Measurements from ENCODE around the gene GGT1. TPM values are rescaled to one million over a fixed set of nuclear protein-coding genes. Genes with fewer than 3 reads are reported as not detected.
"Not testable (repeated sequence)": the region's sequence is repeated elsewhere in the genome, so short reads cannot be mapped to it uniquely, and the experiment has no call there.

GGT1 gene
- polyA plus RNA-seq, 4 donors = 47.3 to 61.6 (median 53.0) TPM

DNA sequence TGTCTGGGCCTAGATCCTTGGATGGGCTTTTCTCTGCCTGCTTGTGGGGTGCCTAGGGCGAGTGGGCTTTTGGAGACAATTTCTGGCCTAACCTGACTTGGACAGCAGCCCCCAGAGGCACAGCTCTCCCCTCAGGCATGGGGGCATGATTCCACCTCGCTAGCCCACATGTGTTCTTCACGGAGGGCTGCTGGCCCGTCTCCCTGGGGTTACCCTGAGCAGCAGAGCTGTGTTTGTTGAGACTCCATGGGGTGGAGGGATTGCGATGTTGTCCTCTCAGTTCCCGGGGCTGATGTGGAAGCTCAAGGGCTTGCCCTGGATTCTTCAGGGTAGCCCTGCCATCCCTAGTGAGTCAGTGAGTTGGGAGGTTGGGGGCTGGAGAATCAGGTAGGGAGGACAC, 7.8 kb upstream of the GGT1 start:
- no peak for DNase-seq (ENCODE audit: low read depth in 4 of 4, low spot score in 3 of 4)

DNA sequence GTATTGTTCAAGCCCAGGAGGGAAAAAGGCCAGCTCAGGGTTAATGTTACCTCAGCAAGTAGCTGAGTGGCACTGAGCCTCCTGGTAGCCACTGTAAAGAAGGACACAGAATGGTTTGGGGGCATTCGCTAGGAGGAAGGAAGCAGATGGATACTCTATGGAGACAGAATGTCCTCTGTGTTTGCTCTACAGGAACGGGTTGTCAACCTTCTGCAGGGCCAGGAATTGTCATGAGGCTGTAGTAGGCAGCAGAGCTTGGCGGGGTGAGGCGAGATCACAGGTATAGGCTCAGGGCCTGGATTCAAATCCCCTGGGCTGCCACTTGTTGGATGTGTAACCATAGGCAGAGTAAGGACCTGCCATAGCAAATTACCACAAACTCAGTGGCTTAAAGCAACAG, 7.1 kb upstream of the GGT1 start:
- DNase-seq (ENCODE audit: low read depth in 4 of 4, low spot score in 3 of 4) = no peak

DNA sequence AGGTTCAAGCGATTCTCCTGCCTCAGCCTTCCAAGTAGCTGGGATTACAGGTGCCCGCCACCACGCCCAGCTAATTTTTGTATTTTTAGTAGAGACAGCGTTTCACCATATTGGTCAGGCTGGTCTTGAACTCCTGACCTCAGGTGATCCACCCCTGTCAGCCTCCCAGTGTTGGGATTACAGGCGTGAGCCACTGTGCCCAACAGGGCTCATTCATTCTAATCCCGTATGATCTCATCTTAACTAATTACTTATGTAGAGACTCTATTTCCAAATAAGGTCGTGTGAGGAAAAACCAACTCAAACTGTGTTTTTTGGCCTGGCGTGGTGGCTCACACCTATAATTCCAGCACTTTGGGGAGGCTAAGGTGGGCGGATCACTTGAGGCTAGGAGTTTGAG, 5.9 kb upstream of the GGT1 start:
- not testable (repeated sequence) for DNase-seq (ENCODE audit: low read depth in 4 of 4, low spot score in 3 of 4)

DNA sequence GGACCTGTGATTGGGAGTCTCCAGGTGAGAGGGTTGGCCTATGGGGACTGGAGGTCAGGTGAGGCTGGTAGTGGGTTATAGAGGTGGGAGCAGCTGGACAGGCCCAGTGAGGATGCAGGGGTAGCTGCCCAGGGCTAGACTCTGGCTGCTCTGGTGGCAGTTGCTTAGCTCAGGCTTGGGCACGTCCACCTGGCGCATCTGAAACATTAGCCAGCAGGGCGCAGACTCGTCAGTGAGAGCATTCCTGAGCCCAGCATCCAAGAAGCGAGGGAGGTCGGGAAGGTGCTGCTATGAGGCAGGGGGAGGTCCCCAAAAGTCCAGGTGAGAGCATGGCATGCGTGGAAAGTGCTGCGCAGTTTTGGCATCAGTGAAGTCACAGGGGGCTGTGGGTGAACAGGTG, 3.5 kb upstream of the GGT1 start:
- DNase-seq (ENCODE audit: low read depth in 4 of 4, low spot score in 3 of 4) = no peak

DNA sequence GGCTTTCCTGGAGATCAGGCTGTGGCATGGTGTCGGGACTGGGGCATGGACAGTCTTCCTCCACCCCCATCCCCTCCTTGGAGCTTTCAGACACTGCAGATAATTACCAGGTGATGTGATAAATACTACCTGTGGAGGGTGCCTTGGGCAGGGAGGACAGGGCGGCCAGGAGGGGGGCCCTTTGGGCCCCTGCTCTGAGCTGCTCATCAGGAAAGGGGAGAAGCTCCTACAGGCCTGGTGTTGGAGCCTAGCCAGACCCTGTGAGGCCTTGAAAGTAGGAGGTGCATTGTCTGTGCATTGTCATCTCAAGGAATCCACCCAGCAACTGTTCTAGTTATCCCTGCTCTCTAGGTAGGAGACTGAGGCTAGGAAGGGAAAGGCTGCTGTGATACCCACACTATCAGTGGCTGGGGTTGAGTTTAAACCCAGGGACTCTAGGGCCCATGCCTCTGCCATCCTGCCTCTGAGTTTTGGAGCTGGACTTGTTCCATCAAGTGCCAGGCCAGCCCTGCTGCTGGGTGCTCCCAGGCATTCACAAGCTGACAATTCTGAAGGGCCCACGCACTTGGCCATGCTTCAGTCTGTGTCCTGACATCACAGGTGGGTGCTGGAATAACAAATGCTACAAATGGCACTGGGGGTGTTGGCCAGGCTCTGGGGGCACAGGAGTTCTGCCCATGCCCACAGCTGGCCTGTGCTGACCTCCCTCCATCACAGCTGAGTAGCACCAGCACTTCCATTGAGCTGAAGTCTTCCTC, 2.9 kb upstream of the GGT1 start:
- DNase-seq (ENCODE audit: low read depth in 4 of 4, low spot score in 3 of 4) = not testable (repeated sequence)

DNA sequence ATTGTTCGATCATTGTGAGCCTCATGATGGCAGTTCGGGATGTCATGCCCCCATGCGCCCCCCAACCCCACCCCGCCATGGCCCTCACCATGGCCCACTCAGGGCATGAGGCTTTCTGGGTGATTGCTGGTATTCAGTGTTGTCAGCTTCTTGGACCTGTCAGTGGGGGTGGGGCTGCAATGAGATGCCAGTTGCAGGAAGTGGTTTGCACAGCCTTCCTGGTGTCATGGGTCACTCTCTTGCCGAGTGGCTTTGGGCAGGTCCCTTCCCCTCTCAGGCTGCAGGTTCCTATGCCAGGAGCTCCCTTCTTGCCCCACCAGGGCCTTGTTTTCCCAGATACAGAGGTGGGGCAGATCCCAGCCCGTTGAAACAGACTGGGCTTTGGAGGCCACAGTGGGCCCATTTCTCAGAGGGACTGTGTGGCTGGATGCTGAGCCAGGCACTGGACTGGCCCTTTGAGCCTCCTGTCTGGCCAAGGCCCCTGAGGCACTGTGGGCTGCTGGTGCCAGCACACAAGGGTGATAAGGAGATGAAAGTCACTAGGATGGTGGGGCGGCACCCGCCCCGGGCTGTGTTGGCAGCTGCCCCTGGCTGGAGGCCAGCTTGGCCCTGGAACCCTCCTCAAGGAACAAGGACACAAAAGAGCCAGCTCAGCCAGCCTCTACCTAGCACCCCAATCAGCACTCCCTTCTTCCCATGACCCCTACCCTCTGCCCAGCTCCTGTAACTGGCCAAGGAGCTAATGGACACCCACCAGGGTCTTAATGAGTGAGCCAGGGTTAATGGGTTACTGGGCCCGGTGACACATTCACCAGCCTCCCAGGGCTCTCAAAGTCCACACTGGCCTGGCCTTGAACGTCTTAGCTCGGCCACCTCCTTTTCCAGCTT, 1.5 kb upstream of the GGT1 start:
- DNase-seq (ENCODE audit: low read depth in 4 of 4, low spot score in 3 of 4) = no peak

DNA sequence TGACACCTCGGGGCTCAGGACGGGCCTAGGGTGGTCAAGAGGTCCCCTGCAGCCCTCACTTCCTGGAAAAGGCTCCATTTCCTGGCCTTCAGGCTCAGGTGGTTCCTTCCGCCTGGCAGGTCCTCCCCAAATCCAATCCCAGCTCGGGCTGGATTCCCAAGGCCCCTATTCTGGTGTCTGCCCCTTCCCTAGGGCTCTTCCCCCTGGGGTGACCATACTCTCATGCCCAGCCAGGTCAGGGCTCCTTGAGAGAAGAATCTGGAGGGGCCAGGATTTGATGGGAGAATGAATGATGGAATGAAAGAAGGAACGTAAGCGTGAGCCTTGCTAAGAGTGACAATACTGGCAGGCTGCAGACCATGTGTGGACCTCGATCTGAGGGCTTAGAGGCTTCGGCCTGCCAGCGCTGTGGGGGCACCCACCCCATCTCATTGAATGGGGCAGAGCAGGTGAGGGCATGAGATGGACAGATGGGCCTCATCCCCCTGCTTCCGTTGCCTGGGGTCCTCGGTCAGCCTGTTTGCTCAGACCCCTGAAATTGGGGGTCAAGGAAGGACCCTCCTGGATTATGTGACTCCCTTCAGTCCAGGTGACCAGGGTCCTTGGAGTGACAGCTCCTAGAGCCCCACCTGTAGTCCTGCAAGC, 766 bp upstream of the GGT1 start:
- not testable (repeated sequence) for DNase-seq (ENCODE audit: low read depth in 4 of 4, low spot score in 3 of 4)

DNA sequence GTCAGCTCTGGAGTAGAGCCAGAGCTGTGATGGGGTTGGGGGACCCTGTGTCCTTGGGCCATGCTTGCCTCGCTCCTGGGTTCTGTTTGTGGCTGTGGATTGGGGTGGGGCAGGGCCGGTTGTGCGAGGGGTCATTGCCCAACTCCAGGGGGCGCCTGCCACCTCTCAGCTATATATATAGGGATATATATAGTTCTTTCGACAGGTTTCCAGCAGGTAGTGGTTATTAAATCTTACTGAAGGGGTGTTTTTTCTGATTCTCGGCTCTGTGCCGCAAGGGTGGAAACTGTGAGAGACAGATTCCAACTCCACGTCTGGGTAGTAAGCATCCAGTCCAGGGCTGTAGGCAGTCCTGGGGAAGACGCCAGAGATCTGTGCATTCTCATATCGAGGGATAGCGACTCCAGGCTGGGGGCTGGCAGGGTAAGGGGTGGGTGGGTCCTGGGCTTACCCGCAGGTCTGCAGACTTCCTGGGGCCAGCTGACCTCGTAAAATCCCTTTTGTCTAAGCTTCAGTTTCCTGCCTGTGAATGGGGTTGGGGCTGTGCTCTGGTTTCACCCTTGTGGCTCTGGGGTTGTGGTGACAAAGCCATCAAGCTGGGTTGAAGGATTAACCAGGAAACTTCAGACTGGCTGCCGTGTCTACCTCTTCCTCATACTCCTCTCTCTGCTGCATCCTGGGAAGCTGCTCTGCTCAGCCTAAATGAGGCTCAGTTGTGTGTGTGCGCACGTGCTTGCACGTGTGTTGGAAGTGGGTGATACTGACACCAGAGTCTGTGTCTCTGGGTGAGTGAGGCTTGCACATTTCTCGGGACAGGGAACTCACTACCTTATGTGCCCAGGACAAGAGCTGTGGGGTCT, 1.0 kb downstream of the GGT1 start:
- not testable (repeated sequence) for DNase-seq (ENCODE audit: low read depth in 4 of 4, low spot score in 3 of 4)

DNA sequence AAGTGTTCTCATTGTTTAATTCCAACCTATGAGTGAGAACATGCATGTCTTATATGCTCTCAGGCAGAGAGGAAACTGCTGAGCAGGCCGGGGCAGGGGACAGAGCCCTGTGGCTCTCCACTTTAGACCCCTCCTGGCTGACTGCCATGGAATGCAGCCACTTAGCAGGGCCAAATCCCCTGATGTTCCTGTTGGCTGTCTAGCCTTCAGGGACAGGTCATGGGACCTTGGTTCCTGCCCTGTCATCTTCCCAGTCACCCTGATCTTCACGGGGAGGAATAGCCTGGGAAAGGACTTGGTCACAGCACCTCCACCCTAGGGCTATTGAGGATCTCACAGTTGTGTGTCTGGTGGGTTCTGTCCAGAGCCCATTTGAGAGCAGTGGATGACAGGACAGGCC, 3.3 kb downstream of the GGT1 start:
- DNase-seq (ENCODE audit: low read depth in 4 of 4, low spot score in 3 of 4) = not testable (repeated sequence)

DNA sequence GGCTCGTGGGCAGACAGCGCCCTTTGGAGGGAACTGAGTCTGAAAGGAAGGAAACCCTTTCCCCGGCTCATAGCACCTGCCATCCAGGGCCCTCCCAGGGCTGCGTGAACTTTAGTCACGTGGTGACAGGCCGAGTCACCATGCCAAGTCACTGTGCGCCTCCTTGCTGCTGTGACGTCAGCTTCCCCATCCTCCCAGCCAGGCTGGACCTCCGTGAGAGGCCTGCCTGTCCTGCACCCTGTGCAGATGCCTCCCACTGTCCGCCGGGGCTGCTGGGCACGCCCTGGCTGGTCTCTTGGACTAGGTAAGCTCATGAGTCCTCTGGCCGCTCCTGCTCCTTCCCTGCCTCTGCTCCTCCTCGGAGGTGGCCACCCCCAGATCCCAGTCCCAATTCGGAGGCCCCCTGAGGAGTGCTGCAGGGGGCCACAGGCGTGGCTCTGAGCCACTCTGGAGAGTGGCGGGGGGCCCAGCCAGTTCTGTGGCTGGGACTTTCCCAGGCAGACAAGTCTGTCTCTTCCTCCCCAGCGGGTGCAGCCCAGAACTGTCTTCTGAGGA, 4.5 kb downstream of the GGT1 start:
- DNase-seq (ENCODE audit: low read depth in 4 of 4, low spot score in 3 of 4) = not testable (repeated sequence)

DNA sequence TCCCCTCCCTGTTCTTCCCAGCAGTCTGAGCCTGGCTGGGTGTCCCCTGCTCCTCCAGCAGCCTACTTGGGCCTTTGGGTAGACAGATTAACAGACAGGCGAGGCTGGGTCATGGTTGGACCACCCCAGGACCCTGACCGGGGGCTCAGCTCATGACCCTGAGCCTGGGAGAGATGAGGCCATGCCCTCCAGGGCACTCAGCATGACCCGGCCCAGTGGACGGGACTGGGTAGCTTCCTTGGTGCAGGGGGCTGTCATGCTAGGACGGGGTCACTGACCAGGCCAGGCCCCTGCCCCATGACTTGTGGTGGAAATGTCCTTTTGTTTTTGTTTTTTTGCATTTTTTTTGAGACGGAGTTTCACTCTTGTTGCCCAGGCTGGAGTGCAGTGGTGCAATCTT, 5.3 kb downstream of the GGT1 start:
- DNase-seq (ENCODE audit: low read depth in 4 of 4, low spot score in 3 of 4) = not testable (repeated sequence)

DNA sequence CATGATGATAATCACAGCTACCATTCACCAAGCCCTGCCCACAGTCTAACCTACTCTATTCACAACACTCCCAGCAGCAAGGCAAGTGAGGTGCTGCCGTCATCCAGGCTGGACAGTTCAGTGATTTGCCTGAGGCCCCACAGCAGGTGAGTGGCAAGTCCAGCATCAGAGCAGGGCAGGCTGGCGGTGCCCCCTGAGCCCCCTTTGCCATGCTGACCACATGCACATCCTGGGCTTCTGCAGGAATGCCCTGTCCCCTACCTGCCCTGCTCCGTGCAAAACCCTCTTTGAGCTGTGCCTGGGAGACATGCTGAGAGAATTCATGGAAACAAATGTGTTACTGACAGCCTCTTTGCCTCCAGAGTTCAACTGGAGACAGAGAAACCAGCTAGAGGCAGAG, 6.9 kb downstream of the GGT1 start:
- DNase-seq (ENCODE audit: low read depth in 4 of 4, low spot score in 3 of 4) = not testable (repeated sequence)

DNA sequence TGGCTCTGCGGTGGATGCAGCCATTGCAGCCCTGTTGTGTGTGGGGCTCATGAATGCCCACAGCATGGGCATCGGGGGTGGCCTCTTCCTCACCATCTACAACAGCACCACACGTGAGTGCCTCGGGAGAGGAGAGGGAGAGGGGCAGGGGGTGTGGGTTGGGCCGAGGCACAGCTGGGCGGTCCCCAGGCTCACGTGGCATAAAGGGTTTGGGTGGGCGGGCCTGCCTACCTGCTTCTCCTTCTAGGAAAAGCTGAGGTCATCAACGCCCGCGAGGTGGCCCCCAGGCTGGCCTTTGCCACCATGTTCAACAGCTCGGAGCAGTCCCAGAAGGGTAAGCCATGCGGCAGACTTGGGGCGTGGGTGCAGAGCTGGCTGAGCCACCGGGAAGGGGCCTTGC, 11.8 kb downstream of the GGT1 start:
- not testable (repeated sequence) for DNase-seq (ENCODE audit: low read depth in 4 of 4, low spot score in 3 of 4)

DNA sequence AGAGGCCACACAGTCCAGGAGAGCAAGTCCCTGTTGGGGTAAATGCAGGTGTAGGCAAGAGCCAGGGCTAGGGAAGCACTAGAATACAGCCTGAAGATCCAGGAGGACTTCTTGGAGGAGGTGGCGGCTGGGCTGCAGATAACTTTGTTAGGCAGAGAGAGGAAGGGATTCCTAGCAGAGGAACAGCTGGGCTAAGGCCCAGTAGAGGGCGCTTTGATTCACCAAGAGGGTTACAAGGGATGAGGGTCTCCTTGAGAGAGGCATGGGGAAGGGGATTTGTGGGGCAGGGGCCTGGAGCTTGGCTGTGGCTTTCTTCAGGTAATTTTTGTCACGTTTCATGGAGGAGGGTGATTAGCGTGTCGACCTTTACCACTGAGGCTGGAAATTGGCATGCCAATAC, 18.3 kb downstream of the GGT1 start:
- DNase-seq (ENCODE audit: low read depth in 4 of 4, low spot score in 3 of 4) = not testable (repeated sequence)

DNA sequence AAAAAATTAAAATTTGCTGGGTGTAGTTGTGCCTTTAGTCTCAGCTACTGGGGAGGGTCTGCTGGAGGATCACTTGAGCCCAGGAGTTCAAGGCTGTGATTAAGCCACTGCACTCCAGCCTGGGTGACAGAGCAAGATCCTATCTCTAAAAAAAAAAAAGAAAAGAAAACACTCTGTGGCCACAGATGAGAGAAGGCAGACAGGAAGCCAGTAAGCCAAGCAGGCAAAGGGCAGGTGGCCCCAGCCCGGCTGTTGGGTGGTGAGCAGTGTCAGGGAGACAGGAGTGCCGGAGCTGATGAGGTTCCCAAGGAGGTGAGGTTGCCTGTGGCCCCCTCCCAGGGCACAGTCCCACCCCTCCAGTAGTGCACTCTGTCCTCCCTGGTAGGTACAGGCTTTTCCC, 19.6 kb downstream of the GGT1 start:
- DNase-seq (ENCODE audit: low read depth in 4 of 4, low spot score in 3 of 4) = not testable (repeated sequence)

DNA sequence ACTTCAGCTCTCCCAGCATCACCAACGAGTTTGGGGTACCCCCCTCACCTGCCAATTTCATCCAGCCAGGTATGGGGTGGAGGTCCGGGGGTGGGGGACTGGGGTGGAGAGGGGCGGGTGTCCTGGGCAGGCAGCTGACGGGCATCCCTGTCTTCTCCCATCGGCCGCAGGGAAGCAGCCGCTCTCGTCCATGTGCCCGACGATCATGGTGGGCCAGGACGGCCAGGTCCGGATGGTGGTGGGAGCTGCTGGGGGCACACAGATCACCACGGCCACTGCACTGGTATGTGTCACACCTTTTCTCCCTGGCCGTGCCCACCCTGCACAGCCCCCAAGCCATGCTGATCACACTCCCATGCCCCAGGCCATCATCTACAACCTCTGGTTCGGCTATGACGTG, 24.9 kb downstream of the GGT1 start:
- DNase-seq (ENCODE audit: low read depth in 4 of 4, low spot score in 3 of 4) = not testable (repeated sequence)

DNA sequence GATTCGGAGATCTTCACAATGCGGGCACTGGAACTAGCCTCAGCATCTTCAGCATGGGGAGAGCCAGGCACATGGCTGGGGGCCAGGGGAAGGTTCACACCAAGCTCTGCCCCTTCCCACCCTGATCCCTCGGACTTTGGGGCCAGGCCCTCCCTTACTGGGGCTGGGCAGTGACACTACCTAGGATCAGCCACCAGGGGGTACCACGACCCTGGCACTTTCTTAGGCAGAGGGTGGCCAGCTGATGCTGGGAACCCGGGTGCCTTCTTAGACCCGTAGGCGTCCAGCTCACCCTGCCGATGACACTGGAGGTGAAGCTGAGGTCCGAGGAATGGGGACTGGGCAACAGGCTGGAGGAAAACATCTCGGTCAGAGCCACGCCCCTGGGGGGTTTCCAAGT, 26.1 kb downstream of the GGT1 start:
- not testable (repeated sequence) for DNase-seq (ENCODE audit: low read depth in 4 of 4, low spot score in 3 of 4)

DNA sequence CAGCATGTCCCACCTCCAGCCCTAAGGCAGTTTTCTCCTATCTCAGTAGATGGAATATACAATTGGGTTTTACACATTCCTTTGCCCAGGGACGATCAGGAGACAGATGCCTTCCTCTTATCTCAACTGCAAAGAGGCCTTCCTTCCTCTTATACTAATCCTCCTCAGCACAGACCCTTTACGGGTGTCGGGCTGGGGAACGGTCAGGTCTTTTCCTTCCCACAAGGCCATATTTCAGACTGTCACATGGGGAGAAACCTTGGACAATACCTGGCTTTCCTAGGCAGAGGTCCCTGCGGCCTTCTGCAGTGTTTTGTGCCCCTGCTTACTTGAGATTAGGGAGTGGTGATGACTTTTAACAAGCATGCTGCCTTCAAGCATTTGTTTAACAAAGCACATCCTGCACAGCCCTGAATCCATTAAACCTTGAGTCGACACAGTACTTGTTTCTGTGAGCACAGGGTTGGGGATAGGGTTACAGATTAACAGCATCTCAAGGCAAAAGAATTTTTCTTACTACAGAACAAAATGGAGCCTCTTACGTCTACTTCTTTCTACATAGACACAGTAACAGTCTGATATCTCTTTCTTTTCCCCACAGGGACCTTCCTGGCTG, 27.9 kb downstream of the GGT1 start:
- not testable (repeated sequence) for DNase-seq (ENCODE audit: low read depth in 4 of 4, low spot score in 3 of 4)

DNA sequence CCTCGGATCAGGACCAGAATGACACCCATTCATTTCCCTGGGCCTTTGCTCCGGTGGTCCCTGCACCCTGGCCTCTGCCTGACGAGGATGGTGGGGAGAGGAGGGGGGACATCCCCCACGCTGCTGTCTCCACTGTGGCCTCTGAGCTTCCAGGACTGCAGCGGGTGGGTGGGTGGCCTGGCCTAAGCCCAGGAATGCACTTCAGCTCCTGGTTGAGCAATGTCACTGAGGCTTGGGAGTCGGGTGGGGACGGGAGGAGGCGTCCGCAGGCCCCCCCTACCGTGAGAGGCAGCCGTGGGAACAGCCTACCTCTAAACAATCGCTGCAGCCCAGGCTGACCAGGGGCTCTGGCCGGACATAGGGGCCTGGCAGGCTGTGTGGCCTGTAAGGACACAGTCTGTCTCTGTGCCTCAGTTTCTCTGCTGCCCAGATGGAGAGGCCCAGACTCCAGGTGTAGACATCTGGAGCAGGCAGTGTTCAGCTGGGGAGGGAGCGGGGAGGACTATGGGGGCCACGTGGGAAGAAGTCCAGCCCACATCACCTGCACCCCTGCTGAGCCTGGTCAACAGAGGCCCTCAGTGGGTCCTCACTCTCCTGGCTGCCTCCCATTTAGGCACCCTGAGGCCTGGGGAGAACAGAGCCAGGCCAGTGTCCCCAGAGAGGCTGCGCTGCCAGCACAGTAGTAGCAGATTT, 28.6 kb downstream of the GGT1 start:
- DNase-seq (ENCODE audit: low read depth in 4 of 4, low spot score in 3 of 4) = not testable (repeated sequence)
